Measurements from ENCODE around the gene CDH18.

Gene CDH18

GRCh38 chr5:19745247-19745646, 242.8 kb downstream of the CDH18 start:
- no peak overlapping the region for H3K27ac Mint-ChIP-seq (ENCODE audit: low read depth)
- H3K27me3 Mint-ChIP-seq = no peaks in the 10 kb centered on the region
- ATAC-seq (replicated peaks; ENCODE audit: extremely low read depth, poor library complexity, severe bottlenecking) (no peak), DNase-seq (ENCODE audit: low spot score in 2 of 2) (no peak)
- peaks cover 1% of the 10 kb centered on the region for H3K36me3 Mint-ChIP-seq (ENCODE audit: insufficient read depth)
- no peak overlapping the region for H3K4me3 Mint-ChIP-seq
- peaks cover 22% of the 10 kb centered on the region for H3K9me3 Mint-ChIP-seq
- H3K4me1 Mint-ChIP-seq = no peaks in the 10 kb centered on the region

GRCh38 chr5:19739671-19740070, 248.3 kb downstream of the CDH18 start:
- no peak for ATAC-seq (replicated peaks; ENCODE audit: extremely low read depth, poor library complexity, severe bottlenecking)
- Mint-ChIP-seq H3K4me3 (no peak overlapping the region), H3K27me3 (no peaks in the 10 kb centered on the region), H3K9me3 (peaks cover 20% of the 10 kb centered on the region), H3K27ac (ENCODE audit: low read depth) (no peak overlapping the region), H3K36me3 (ENCODE audit: insufficient read depth) (peaks cover 1% of the 10 kb centered on the region), H3K4me1 (no peaks in the 10 kb centered on the region)
- DNase-seq (ENCODE audit: low spot score in 2 of 2) = no peak

GRCh38 chr5:19734776-19735175, 253.2 kb downstream of the CDH18 start:
- no peaks in the 10 kb centered on the region for H3K4me1 Mint-ChIP-seq

GRCh38 chr5:19733612-19734495, 254.1 kb downstream of the CDH18 start:
- Mint-ChIP-seq H3K9me3 (peaks cover 22% of the 10 kb centered on the region), H3K4me3 (no peak overlapping the region), H3K36me3 (ENCODE audit: insufficient read depth) (no peaks in the 10 kb centered on the region), H3K27me3 (no peaks in the 10 kb centered on the region), H3K27ac (ENCODE audit: low read depth) (no peak overlapping the region), H3K4me1 (no peaks in the 10 kb centered on the region)
- DNase-seq (ENCODE audit: low spot score in 2 of 2) (no peak), ATAC-seq (replicated peaks; ENCODE audit: extremely low read depth, poor library complexity, severe bottlenecking) (no peak)

More at GRCh38 chr5:19734776-19735175, 253.2 kb downstream of the CDH18 start:
- no peaks in the 10 kb centered on the region for H3K36me3 Mint-ChIP-seq (ENCODE audit: insufficient read depth)
- no peaks in the 10 kb centered on the region for H3K27me3 Mint-ChIP-seq
- peaks cover 21% of the 10 kb centered on the region for H3K9me3 Mint-ChIP-seq
- ATAC-seq (replicated peaks; ENCODE audit: extremely low read depth, poor library complexity, severe bottlenecking) = no peak
- no peak overlapping the region for H3K27ac Mint-ChIP-seq (ENCODE audit: low read depth)
- no peak overlapping the region for H3K4me3 Mint-ChIP-seq
- DNase-seq (ENCODE audit: low spot score in 2 of 2) = no peak

GRCh38 chr5:19728571-19728970, 259.4 kb downstream of the CDH18 start:
- Mint-ChIP-seq H3K36me3 (ENCODE audit: insufficient read depth) (no peaks in the 10 kb centered on the region), H3K27ac (ENCODE audit: low read depth) (no peak overlapping the region), H3K27me3 (no peaks in the 10 kb centered on the region), H3K9me3 (peaks cover 16% of the 10 kb centered on the region), H3K4me3 (no peak overlapping the region), H3K4me1 (no peaks in the 10 kb centered on the region)
- ATAC-seq (replicated peaks; ENCODE audit: extremely low read depth, poor library complexity, severe bottlenecking) (no peak), DNase-seq (ENCODE audit: low spot score in 2 of 2) (no peak)

- Mint-ChIP-seq H3K9me3 (no peaks in the 10 kb centered on the region), H3K36me3 (ENCODE audit: insufficient read depth) (no peaks in the 10 kb centered on the region), H3K27ac (ENCODE audit: low read depth) (no peak overlapping the region), H3K4me3 (no peak overlapping the region), H3K4me1 (no peaks in the 10 kb centered on the region), H3K27me3 (no peaks in the 10 kb centered on the region)
- no peak for DNase-seq (ENCODE audit: low spot score in 2 of 2)
- no peak for ATAC-seq (replicated peaks; ENCODE audit: extremely low read depth, poor library complexity, severe bottlenecking)
Measured at GRCh38 chr5:19719109-19719508, 268.9 kb downstream of the CDH18 start.

- no peak for ATAC-seq (replicated peaks; ENCODE audit: extremely low read depth, poor library complexity, severe bottlenecking)
- no peak for DNase-seq (ENCODE audit: low spot score in 2 of 2)
- Mint-ChIP-seq H3K4me1 (no peaks in the 10 kb centered on the region), H3K27me3 (no peaks in the 10 kb centered on the region), H3K4me3 (no peak overlapping the region), H3K27ac (ENCODE audit: low read depth) (no peak overlapping the region), H3K9me3 (no peaks in the 10 kb centered on the region), H3K36me3 (ENCODE audit: insufficient read depth) (no peaks in the 10 kb centered on the region)
Measured at GRCh38 chr5:19713740-19714139, 274.3 kb downstream of the CDH18 start.

GRCh38 chr5:19709403-19709802, 278.6 kb downstream of the CDH18 start:
- Mint-ChIP-seq H3K4me1 (no peaks in the 10 kb centered on the region), H3K9me3 (no peaks in the 10 kb centered on the region), H3K36me3 (ENCODE audit: insufficient read depth) (no peaks in the 10 kb centered on the region), H3K27me3 (no peaks in the 10 kb centered on the region), H3K27ac (ENCODE audit: low read depth) (no peak overlapping the region), H3K4me3 (no peak overlapping the region)
- DNase-seq (ENCODE audit: low spot score in 2 of 2) (no peak), ATAC-seq (replicated peaks; ENCODE audit: extremely low read depth, poor library complexity, severe bottlenecking) (no peak)

GRCh38 chr5:19706776-19707175, 281.2 kb downstream of the CDH18 start:
- no peak for DNase-seq (ENCODE audit: low spot score in 2 of 2)
- Mint-ChIP-seq H3K36me3 (ENCODE audit: insufficient read depth) (no peaks in the 10 kb centered on the region), H3K4me3 (no peak overlapping the region), H3K27ac (ENCODE audit: low read depth) (no peak overlapping the region), H3K4me1 (no peaks in the 10 kb centered on the region), H3K9me3 (peaks cover 5% of the 10 kb centered on the region), H3K27me3 (no peaks in the 10 kb centered on the region)
- no peak for ATAC-seq (replicated peaks; ENCODE audit: extremely low read depth, poor library complexity, severe bottlenecking)

GRCh38 chr5:19701731-19702130, 286.3 kb downstream of the CDH18 start:
- peaks cover 5% of the 10 kb centered on the region for H3K9me3 Mint-ChIP-seq
- no peak for ATAC-seq (replicated peaks; ENCODE audit: extremely low read depth, poor library complexity, severe bottlenecking)

GRCh38 chr5:19694949-19695611, 292.9 kb downstream of the CDH18 start:
- no peaks in the 10 kb centered on the region for H3K4me1 Mint-ChIP-seq
- no peaks in the 10 kb centered on the region for H3K9me3 Mint-ChIP-seq
- H3K27ac Mint-ChIP-seq (ENCODE audit: low read depth) = no peak overlapping the region
- H3K36me3 Mint-ChIP-seq (ENCODE audit: insufficient read depth) = no peaks in the 10 kb centered on the region
- no peaks in the 10 kb centered on the region for H3K27me3 Mint-ChIP-seq
- no peak for ATAC-seq (replicated peaks; ENCODE audit: extremely low read depth, poor library complexity, severe bottlenecking)
- no peak for DNase-seq (ENCODE audit: low spot score in 2 of 2)
- no peak overlapping the region for H3K4me3 Mint-ChIP-seq

More at GRCh38 chr5:19701731-19702130, 286.3 kb downstream of the CDH18 start:
- H3K27ac Mint-ChIP-seq (ENCODE audit: low read depth) = no peak overlapping the region
- no peak overlapping the region for H3K4me3 Mint-ChIP-seq
- DNase-seq (ENCODE audit: low spot score in 2 of 2) = no peak
- no peaks in the 10 kb centered on the region for H3K27me3 Mint-ChIP-seq
- H3K36me3 Mint-ChIP-seq (ENCODE audit: insufficient read depth) = no peaks in the 10 kb centered on the region
- H3K4me1 Mint-ChIP-seq = no peaks in the 10 kb centered on the region

GRCh38 chr5:19690978-19691377, 297.0 kb downstream of the CDH18 start:
- Mint-ChIP-seq H3K36me3 (ENCODE audit: insufficient read depth) (no peaks in the 10 kb centered on the region), H3K27ac (ENCODE audit: low read depth) (no peak overlapping the region), H3K9me3 (peaks cover 20% of the 10 kb centered on the region), H3K4me1 (no peaks in the 10 kb centered on the region), H3K4me3 (no peak overlapping the region), H3K27me3 (no peaks in the 10 kb centered on the region)
- no peak for ATAC-seq (replicated peaks; ENCODE audit: extremely low read depth, poor library complexity, severe bottlenecking)
- DNase-seq (ENCODE audit: low spot score in 2 of 2) = no peak

- Mint-ChIP-seq H3K9me3 (peaks cover 27% of the 10 kb centered on the region), H3K36me3 (ENCODE audit: insufficient read depth) (no peaks in the 10 kb centered on the region), H3K27me3 (no peaks in the 10 kb centered on the region), H3K4me1 (no peaks in the 10 kb centered on the region), H3K4me3 (no peak overlapping the region), H3K27ac (ENCODE audit: low read depth) (no peak overlapping the region)
- ATAC-seq (replicated peaks; ENCODE audit: extremely low read depth, poor library complexity, severe bottlenecking) (no peak), DNase-seq (ENCODE audit: low spot score in 2 of 2) (no peak)
Measured at GRCh38 chr5:19685473-19685872, 302.5 kb downstream of the CDH18 start.
